Measurements from ENCODE around the gene GNAI1. TPM values are rescaled to one million over a fixed set of nuclear protein-coding genes. Genes with fewer than 3 reads are reported as not detected.

GNAI1 gene
- total RNA-seq, 2 donors from 2014 or later: 11.1 to 30.9 TPM

GRCh38 chr7:80159802-80160201 is 25.2 kb downstream of the GNAI1 start:
- DNase-seq (ENCODE audit: low spot score): no peak
- Histone ChIP-seq H3K27ac (no peak overlapping the region), H3K36me3 (no peaks in the 10 kb centered on the region), H3K4me1 (ENCODE audit: control insufficient read depth in 1 of 2, low read depth in 2 of 2) (peaks cover 5 to 6% of the 10 kb centered on the region in 2 donors), H3K9me3 (no peaks in the 10 kb centered on the region), H3K27me3 (replicated peaks; ENCODE audit: insufficient read depth) (no peaks in the 10 kb centered on the region), H3K4me3 (no peak overlapping the region)
- no peak for ATAC-seq (ENCODE audit: insufficient number of reproducible peaks, low FRiP score, low read depth)
- no peak for TF ChIP-seq CTCF (IDR thresholded peaks at IDR 0.05)

- H3K4me1 ChIP-seq (ENCODE audit: control insufficient read depth in 1 of 2, low read depth in 2 of 2): peaks cover 5 to 13% of the 10 kb centered on the region in 2 donors
- no peaks in the 10 kb centered on the region for H3K27me3 ChIP-seq (replicated peaks; ENCODE audit: insufficient read depth)
- DNase-seq (ENCODE audit: low spot score) (no peak), ATAC-seq (ENCODE audit: insufficient number of reproducible peaks, low FRiP score, low read depth) (no peak)
- no peaks in the 10 kb centered on the region for H3K9me3 ChIP-seq
- no peak overlapping the region for H3K4me3 ChIP-seq
- TF ChIP-seq CTCF (IDR thresholded peaks at IDR 0.05): no peak
- no peaks in the 10 kb centered on the region for H3K36me3 ChIP-seq
- no peak overlapping the region for H3K27ac ChIP-seq
These were observed 26.8 kb downstream of the GNAI1 start for GRCh38 chr7:80161466-80161865.

GRCh38 chr7:80165177-80165576 is 30.5 kb downstream of the GNAI1 start:
- TF ChIP-seq CTCF (IDR thresholded peaks at IDR 0.05): no peak
- Histone ChIP-seq H3K9me3 (no peaks in the 10 kb centered on the region), H3K4me3 (no peak overlapping the region), H3K27ac (no peak overlapping the region), H3K4me1 (ENCODE audit: control insufficient read depth in 1 of 2, low read depth in 2 of 2) (peaks cover 5 to 13% of the 10 kb centered on the region in 2 donors), H3K27me3 (replicated peaks; ENCODE audit: insufficient read depth) (no peaks in the 10 kb centered on the region), H3K36me3 (no peaks in the 10 kb centered on the region)
- DNase-seq (ENCODE audit: low spot score) (no peak), ATAC-seq (ENCODE audit: insufficient number of reproducible peaks, low FRiP score, low read depth) (no peak)

DNA sequence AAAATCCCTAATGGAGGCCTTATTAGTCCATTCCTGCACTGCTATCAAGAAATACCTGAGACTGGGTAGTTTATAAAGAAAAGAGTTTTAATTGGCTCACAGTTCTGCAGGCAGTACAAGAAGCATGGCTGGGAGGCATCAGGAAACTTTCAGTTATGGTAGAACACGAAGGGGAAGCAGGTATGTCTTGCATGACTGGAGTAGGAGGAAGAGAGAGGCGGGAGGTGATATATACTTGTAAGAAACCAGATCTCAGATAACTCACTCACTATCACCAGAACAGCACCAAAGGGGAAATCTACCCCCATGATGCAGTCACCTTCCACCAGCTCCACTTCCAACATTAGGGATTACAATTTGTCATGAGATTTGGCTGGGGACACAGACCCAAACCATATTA is 35.8 kb downstream of the GNAI1 start:
- no peak overlapping the region for H3K27ac ChIP-seq
- H3K4me1 ChIP-seq (ENCODE audit: control insufficient read depth in 1 of 2, low read depth in 2 of 2): peaks cover 0 to 3% of the 10 kb centered on the region in 2 donors
- H3K4me3 ChIP-seq: no peak overlapping the region
- TF ChIP-seq CTCF (IDR thresholded peaks at IDR 0.05): no peak
- peaks cover 7% of the 10 kb centered on the region for H3K9me3 ChIP-seq
- no peak for ATAC-seq (ENCODE audit: insufficient number of reproducible peaks, low FRiP score, low read depth)
- no peaks in the 10 kb centered on the region for H3K27me3 ChIP-seq (replicated peaks; ENCODE audit: insufficient read depth)
- H3K36me3 ChIP-seq: no peaks in the 10 kb centered on the region
- DNase-seq (ENCODE audit: low spot score): no peak

GRCh38 chr7:80172387-80172786 is 37.8 kb downstream of the GNAI1 start:
- Histone ChIP-seq H3K27me3 (replicated peaks; ENCODE audit: insufficient read depth) (no peaks in the 10 kb centered on the region), H3K4me1 (ENCODE audit: control insufficient read depth in 1 of 2, low read depth in 2 of 2) (no peaks in the 10 kb centered on the region), H3K4me3 (no peak overlapping the region), H3K27ac (no peak overlapping the region), H3K9me3 (peaks cover 7% of the 10 kb centered on the region), H3K36me3 (no peaks in the 10 kb centered on the region)
- TF ChIP-seq CTCF (IDR thresholded peaks at IDR 0.05): no peak
- ATAC-seq (ENCODE audit: insufficient number of reproducible peaks, low FRiP score, low read depth) (no peak), DNase-seq (ENCODE audit: low spot score) (no peak)
